Body of pancreas (tissue), 4 donors: ENCODE results near the gene FBXO28.

Source experiments
- CTCF ChIP-seq, 7 experiments: fragments of 450-650 bp in 4 of 7; fragments of 200-600 bp in 3 of 7; sonication (generic) in 3 of 7; IDR thresholded peaks; one replicate each; pipeline ENCODE4 v1.5.1; 2016 to 2019; ENCODE audit warnings: antibody characterized with exemption in 7 of 7
- POLR2A ChIP-seq, 3 donors: fragments of 450-650 bp; IDR thresholded peaks; one replicate each; pipeline ENCODE4 v1.6.1; 2016; ENCODE audit warnings: antibody characterized with exemption in 3 of 3, mild to moderate bottlenecking in 2 of 3

GRCh38 chr1:224162768-224163167 is 48.9 kb downstream of the FBXO28 start:
- no peak for TF ChIP-seq CTCF (IDR thresholded peaks at IDR 0.05)
- no peak for TF ChIP-seq POLR2A (IDR thresholded peaks at IDR 0.05)
